NCI-H748 (cell line): Measurements from ENCODE around the gene GIT1.
A peak's percentile ranks its signal among the peaks of the same experiment; 100 is the strongest.

Source experiments
- DNase-seq: peaks from one replicate; lab custom pipeline; 2025; ENCODE audit not compliant: unreplicated experiment; lab: John Stamatoyannopoulos, UW

GIT1 gene

GRCh38 chr17:29615492-29616299, 26.2 kb upstream of the GIT1 start:
- peak; percentile 94 for DNase-seq

GRCh38 chr17:29615048-29615385, 25.6 kb upstream of the GIT1 start:
- DNase-seq, result peak; percentile 48

GRCh38 chr17:29614349-29615047, 25.1 kb upstream of the GIT1 start:
- DNase-seq, result no peak

DNA sequence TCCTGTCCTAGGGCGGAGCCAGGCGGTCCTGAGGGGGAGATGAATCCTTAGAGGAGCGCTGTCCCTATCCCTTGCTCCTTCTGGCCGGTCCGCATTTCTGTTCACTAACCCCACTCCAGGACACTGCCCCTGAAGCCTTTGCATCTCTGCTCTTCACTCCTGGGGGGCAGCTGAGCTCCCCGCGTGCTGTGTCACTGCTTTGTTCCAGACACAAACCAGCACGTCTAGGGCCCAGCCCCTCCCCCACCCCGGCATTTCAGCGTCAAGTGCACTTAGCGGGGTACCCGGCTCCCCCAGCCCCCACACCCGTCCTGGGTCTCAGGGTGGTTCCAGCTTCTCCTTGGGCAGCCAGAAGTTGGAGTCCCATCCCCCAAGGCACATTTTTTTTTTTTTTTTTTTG, 24.4 kb upstream of the GIT1 start:
- no peak for DNase-seq

GRCh38 chr17:29613352-29613837, 23.9 kb upstream of the GIT1 start:
- DNase-seq, result no peak

- no peak for DNase-seq
Observed at GRCh38 chr17:29612404-29613280, 23.2 kb upstream of the GIT1 start.

GRCh38 chr17:29612094-29612403, 22.6 kb upstream of the GIT1 start:
- no peak for DNase-seq

GRCh38 chr17:29611351-29612093, 22.1 kb upstream of the GIT1 start:
- DNase-seq, result no peak

DNA sequence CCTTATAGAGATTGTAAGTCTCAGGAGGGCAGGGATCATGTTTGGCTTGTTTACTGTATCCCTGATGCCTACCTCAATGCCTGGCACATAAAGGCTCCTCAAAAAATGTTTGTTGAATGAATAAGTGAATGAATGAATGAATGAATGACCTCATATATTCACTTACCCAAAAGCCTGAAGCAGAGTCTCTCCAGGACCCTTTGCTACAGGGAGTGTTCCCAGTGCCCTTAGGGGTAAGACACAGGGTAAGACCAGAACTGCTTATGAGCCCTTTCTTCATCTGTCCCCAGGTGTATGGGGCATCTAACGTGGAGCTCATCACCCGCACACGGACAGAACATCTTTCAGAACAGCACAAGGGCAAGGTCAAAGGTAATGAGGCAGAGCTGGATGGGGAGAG, 20.9 kb upstream of the GIT1 start:
- DNase-seq, result no peak

GRCh38 chr17:29608986-29609385, 19.5 kb upstream of the GIT1 start:
- no peak for DNase-seq

- no peak for DNase-seq
Observed at GRCh38 chr17:29607557-29608195, 18.2 kb upstream of the GIT1 start.

DNA sequence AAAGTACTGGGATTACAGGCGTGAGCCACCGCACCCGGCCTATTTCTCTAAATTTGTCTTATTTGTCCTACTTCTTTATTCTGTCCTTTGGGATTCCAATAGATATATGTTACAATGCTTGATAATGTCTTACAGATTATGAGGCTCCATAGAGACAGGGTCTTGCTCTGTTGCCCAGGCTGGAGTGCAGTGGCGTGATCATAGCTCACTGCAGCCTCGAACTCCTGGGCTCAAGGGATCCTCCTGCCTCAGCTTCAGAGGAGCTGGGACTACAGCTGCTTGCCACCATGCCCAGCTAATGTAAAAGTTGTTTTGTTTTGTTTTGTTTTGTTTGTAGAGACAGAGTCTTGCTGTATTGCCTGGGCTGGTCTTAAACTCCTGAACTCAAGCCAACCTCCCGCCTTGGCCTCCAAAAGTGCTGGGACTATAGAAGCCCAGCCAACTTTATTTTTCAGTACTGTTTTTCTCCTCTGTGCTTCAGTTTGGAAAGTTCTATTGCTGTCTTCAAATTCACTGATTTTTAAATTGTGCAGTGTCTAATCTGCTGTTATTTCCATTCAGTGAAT, 13.7 kb upstream of the GIT1 start:
- DNase-seq, result no peak

DNA sequence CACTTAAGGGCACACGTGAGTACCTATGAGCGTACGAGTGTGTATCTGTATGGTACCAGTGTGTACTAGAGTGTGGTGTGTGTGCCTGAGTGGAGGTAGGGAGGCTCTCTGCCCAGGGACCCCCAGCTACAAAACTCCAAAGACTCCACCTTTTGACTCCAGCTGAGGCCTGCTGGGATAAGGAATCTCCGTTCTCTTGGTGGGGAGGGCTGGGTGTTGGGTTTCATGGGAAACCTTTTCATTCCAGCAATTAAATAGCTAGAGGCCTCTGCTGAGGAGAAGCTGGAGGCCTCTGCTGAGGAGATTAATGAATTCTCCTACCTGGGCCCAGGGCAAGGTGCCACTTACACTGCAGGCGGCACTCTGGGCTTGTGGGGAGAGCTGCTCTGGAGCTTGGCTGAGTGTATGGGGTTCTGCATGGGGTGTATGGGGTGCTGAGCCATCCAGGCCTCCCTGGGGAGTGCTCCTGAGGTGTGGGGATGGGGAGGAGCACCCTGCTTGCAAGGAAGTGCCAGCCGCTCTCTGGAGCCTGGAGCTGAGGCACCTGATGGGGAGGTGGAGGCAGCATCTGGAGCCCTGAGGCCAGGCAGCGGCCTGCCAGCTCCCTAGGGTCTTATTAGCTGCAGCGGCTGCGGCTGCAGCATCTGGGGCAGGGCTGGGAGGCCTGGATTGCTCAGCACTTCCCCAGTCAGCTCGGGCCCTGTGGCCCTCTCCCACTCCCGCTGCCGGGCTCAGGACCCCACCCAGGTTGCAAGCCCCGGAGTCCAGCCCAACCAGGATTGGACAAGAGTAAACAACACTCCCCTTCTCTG, 8.1 kb upstream of the GIT1 start:
- no peak for DNase-seq

GRCh38 chr17:29596811-29597210, 7.4 kb upstream of the GIT1 start:
- DNase-seq, result no peak

DNA sequence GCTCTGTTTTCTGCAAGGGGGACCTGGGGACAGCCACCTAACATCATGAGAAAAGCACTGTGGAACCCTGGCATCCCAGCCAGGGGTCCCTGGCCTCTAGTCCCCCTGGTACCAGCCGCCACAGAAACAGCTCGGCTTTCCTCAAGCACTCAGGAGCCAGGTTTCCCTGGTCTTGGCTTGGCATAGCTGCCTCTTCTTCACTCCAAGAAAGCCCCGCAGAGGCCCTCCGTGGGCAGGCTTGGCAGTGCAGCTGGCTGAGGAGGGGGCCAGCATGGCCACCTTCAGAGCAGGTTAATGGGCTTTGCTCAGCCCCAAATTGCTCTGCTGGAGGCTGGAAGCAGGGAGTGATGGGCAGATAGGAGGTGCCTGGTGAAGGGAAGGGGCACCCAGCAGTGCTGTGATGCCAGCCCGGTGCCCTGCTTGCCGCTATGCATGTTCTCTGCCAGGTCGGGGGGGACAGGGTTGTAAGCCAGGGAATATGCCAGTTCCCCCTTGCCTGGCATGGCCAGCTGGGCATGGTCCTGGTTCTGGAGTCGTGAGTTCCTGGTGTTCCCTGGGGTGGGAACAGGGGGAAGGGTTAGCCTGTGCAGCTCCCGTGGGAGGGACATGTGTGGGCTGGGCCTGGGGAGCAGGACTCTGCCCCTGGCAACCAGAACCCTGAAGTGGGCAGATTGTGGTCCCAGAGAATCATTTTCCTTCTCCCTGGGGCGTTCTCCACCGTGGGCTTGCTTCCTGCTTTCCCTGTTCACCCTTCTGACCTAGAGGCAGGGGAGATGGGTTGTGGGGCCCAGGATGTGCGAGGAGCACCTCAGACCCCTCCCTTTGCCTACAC, 6.7 kb upstream of the GIT1 start:
- DNase-seq, result no peak

DNA sequence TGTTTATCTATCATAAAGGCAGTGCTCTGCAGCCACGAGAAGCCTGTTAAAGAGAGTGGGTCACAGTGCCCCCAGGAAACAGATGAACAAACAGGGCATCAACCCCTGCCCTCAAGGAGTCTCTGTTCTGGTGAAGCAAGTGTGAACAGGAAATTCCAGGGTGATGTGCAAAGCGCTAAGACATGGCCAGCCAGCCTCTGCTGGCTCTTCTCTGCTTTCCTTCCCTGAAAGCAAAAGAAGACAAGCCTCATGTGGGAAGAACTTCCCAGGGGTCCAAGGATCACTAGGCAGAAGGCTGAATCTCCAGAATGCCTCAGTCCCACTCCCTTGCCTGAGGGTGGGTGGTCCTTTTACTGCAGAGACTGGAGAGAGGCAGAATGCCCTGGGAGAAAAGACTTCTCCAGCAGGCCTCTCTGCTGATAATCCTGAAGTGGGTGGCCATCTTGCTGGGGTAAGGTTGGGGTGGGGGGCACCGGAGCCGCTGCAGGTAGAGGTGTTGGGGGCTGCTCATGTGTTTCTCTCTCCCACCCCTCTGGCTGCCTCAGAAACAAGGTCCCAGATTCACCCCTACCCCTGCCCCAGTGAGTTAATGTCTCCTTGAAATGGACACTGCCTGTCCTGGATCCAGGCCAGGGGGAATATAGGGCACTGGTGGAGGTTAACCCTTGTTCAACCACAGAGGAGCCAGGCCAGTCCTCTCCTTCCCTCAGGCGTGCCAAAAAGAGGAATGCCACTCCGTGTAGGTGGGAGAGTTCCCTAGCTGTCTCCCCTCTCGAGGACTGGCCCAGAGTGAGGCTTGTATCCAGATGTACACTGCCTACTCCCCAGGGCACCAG, 5.9 kb upstream of the GIT1 start:
- DNase-seq, result no peak

GRCh38 chr17:29594519-29595090, 5.2 kb upstream of the GIT1 start:
- no peak for DNase-seq
